T-cell (primary cell): ENCODE measurements around the gene SPAG4. TPM values are rescaled to one million over a fixed set of nuclear protein-coding genes. Genes with fewer than 3 reads are reported as not detected.

Experiments used
- ATAC-seq, 4 experiments: fragments of 200-7000 bp in 3 of 4; fragments of 150-1000 bp in 1 of 4; cut with Tn5 transposase; replicated peaks in 1 of 4; 1 replicate in 3 of 4; 2 replicates in 1 of 4; pipeline ENCODE4 v1.10.0; 2021; ENCODE audit warnings: moderate library complexity in 3 of 4, mild to moderate bottlenecking in 2 of 4, moderate number of reproducible peaks in 1 of 4
- CTCF ChIA-PET, 2 donors: fragments of 300-600 bp; sonication (Branson Sonifier 250); formaldehyde crosslinking; loops; one replicate each; lab custom pipeline; 2022; ENCODE audit warnings: antibody characterized with exemption in 2 of 2; lab: Charles Lee
- POLR2A ChIA-PET, 2 donors: fragments of 300-600 bp; sonication (Branson Sonifier 250); formaldehyde crosslinking; loops; one replicate each; lab custom pipeline; 2022; ENCODE audit warnings: antibody characterized with exemption in 2 of 2; lab: Charles Lee
- DNase-seq, 35 experiments: peaks; one replicate each; pipeline versions ENCODE4 v3.0.0 to v3.0.0-alpha.2; 2013 to 2023
- H3K27ac ChIP-seq: one replicate; pipeline ENCODE4 v1.5.1; 2013; ENCODE audit warnings: low read length
- H3K27me3 ChIP-seq, 2 experiments: replicated peaks in 1 of 2; 1 replicate in 1 of 2; 2 replicates in 1 of 2; pipeline versions ENCODE4 v1.6.1 to v1.7.0; 2013; ENCODE audit warnings: low read length in 1 of 2, mixed read lengths in 1 of 2; ENCODE audit not compliant: control insufficient read depth in 2 of 2, insufficient read depth in 2 of 2; ENCODE audit errors: extremely low read depth in 1 of 2
- H3K36me3 ChIP-seq, 2 donors: 1 replicate in 1 of 2; 2 replicates in 1 of 2; pipeline versions ENCODE4 v1.6.1 to v1.7.0; 2013; ENCODE audit warnings: low read length in 1 of 2; ENCODE audit not compliant: control insufficient read depth in 2 of 2, insufficient read depth in 1 of 2; ENCODE audit errors: extremely low read depth in 1 of 2
- H3K4me1 ChIP-seq, 2 experiments: 1 replicate in 1 of 2; 2 replicates in 1 of 2; pipeline versions ENCODE4 v1.6.1 to v1.7.0; 2013; ENCODE audit warnings: low read length in 2 of 2, mixed read lengths in 1 of 2; ENCODE audit not compliant: insufficient read depth in 2 of 2, control insufficient read depth in 1 of 2; ENCODE audit errors: extremely low read depth in 1 of 2
- H3K4me3 ChIP-seq, 2 donors: 1 replicate in 1 of 2; 2 replicates in 1 of 2; pipeline versions ENCODE4 v1.5.1 to v1.7.0; 2013; ENCODE audit warnings: mild to moderate bottlenecking in 2 of 2, low read length in 1 of 2, moderate library complexity in 1 of 2; ENCODE audit not compliant: control insufficient read depth in 1 of 2; ENCODE audit errors: extremely low read depth in 1 of 2
- H3K9me3 ChIP-seq: 2 replicates; pipeline ENCODE4 v1.7.0; 2013
- H3K27ac Mint-ChIP-seq, 2 donors: one replicate each; pipeline ENCODE4 v1.8.0; 2020 to 2021; ENCODE audit warnings: mild to moderate bottlenecking in 2 of 2, mixed read lengths in 2 of 2
- H3K27me3 Mint-ChIP-seq, 2 donors: one replicate each; pipeline ENCODE4 v1.8.0; 2021 to 2022; ENCODE audit warnings: mixed read lengths in 2 of 2
- H3K36me3 Mint-ChIP-seq: one replicate; pipeline ENCODE4 v1.8.0; 2021; ENCODE audit warnings: mixed read lengths
- H3K4me1 Mint-ChIP-seq, 3 donors: one replicate each; pipeline ENCODE4 v1.8.0; 2020 to 2022; ENCODE audit warnings: mixed read lengths in 3 of 3, mild to moderate bottlenecking in 1 of 3
- H3K4me3 Mint-ChIP-seq, 3 donors: one replicate each; pipeline ENCODE4 v1.8.0; 2020 to 2022; ENCODE audit warnings: mild to moderate bottlenecking in 3 of 3, mixed read lengths in 3 of 3, moderate library complexity in 3 of 3
- H3K9me3 Mint-ChIP-seq, 3 donors: one replicate each; pipeline ENCODE4 v1.8.0; 2020 to 2022; ENCODE audit warnings: mixed read lengths in 3 of 3
- WGBS: methylation state at CpG from one replicate; pipeline ENCODE4 v1.1.5; 2013; ENCODE audit warnings: missing lambda C conversion rate; ENCODE audit not compliant: insufficient coverage; 5-methylcytosine and 5-hydroxymethylcytosine counted together
- total RNA-seq, 35 experiments: library from RNA in 6 of 35; stranded (reverse) in 6 of 35; fragments of 120-200 nt in 1 of 35; gene quantifications; one replicate each; pipeline versions ENCODE4 v1.2.1 to v1.2.4 and lab custom pipeline; 2013 to 2026

Gene SPAG4
- total RNA-seq, 5 donors from 2014 or later (not counting 1 experiment from before 2014, with no cell fraction given), result 0.76 to 26.4 (median 1.2) TPM

DNA sequence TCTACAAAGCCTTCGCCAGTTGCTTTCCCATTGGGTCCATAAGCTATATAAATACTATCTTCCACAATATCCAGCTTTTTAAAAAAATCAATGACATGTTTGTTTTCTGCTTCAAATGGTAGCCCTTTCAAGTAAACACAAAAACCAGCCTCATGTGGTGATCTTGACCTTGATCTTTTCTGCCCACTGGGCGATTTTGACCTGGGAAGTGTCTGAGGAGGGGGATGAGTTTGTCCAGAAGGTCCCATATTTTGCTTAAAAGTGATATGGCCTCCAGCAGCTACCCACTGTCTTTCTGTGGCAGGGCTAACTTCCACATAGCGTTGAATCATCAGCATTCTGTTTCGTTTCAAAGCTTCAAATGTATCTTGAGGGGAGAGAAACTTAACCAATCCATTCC, 38.3 kb downstream of the SPAG4 start:
- H3K9me3 Mint-ChIP-seq, result no peaks in the 10 kb centered on the region
- POLR2A ChIA-PET, result interaction anchor here in 1 of 2 donors (0.6 kb wide), 1 partner anchor 26 kb away, joined by 5 read pairs; no protein-coding TSS in a partner anchor

DNA sequence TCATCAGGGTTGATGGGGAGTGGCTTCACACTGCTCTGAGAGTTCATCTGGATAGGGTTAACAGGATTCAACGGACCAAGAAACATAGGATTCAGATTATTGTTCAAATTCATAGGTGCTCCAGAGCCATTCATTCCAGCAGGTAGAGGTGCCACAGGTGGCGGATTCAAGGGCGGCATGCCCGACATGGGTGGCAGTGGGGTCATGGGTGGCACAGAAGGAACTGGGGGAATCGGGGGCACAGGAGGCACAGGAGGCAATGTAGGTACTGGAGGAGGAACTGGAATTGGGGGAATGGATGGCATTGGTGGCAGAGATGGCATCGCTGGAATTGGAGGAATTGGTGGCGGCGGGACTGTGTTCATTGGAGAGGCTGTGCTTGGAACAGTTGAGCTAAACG, 38.8 kb downstream of the SPAG4 start:
- Histone ChIP-seq H3K9me3 (no peaks in the 10 kb centered on the region), H3K4me3 (no peak overlapping the region), H3K27me3 (no peaks in the 10 kb centered on the region), H3K36me3 (peaks cover 9 to 53% of the 10 kb centered on the region in 2 donors), H3K27ac (no peak overlapping the region), H3K4me1 (peaks cover 15 to 35% of the 10 kb centered on the region in 2 experiments)
- H3K27me3 Mint-ChIP-seq, result no peaks in the 10 kb centered on the region
- 96% methylated on average over 9 of the region's 9 CpGs for WGBS
- DNase-seq (no peak), ATAC-seq (no peak)
- no peak overlapping the region for H3K27ac Mint-ChIP-seq
- peaks cover 49 to 57% (median 56%) of the 10 kb centered on the region in 3 donors for H3K4me1 Mint-ChIP-seq
- H3K36me3 Mint-ChIP-seq, result peaks cover 18% of the 10 kb centered on the region
- ChIA-PET POLR2A (no interaction called here), CTCF (interaction anchor here in 1 of 2 donors (2.4 kb wide), 1 partner anchor 35 kb away, joined by 7 read pairs; no protein-coding TSS in a partner anchor)
- no peaks in the 10 kb centered on the region for H3K9me3 Mint-ChIP-seq
- no peak overlapping the region for H3K4me3 Mint-ChIP-seq

More for the DNA sequence above, 38.3 kb downstream of the SPAG4 start:
- H3K36me3 Mint-ChIP-seq, result peaks cover 18% of the 10 kb centered on the region
- peaks cover 46 to 57% (median 56%) of the 10 kb centered on the region in 3 donors for H3K4me1 Mint-ChIP-seq
- Histone ChIP-seq H3K4me3 (no peak overlapping the region), H3K36me3 (peaks cover 9 to 53% of the 10 kb centered on the region in 2 donors), H3K4me1 (peaks cover 10 to 35% of the 10 kb centered on the region in 2 experiments), H3K27me3 (no peaks in the 10 kb centered on the region), H3K9me3 (no peaks in the 10 kb centered on the region), H3K27ac (no peak overlapping the region)
- no peak for DNase-seq
- no peak for ATAC-seq
- no peak overlapping the region for H3K27ac Mint-ChIP-seq
- 100% methylated on average over 1 of the region's 4 CpGs for WGBS
- H3K4me3 Mint-ChIP-seq, result no peak overlapping the region
- CTCF ChIA-PET, result interaction anchor here in 1 of 2 donors (2.4 kb wide), 1 partner anchor 35 kb away, joined by 7 read pairs; no protein-coding TSS in a partner anchor
- H3K27me3 Mint-ChIP-seq, result no peaks in the 10 kb centered on the region

DNA sequence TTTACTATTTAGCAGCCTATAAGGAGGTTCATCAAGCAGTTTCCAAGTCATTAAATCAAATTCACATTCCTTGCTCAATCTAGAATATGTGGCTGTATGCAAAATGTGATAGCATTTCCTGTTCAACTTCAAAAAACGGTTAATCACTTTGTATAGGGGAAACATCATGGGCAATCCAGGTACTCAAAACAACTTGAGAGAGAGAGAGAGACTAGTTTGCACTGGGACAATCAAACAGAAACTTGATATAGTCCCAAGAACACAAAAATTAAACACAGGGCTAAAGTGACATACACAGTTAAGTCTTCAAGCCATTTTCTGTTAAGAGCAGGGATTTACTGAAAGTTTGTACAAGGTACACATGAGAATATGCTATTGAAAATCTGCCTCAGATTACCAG, 41.6 kb downstream of the SPAG4 start:
- Mint-ChIP-seq H3K27ac (peak overlapping the region; percentile 20 to 24), H3K4me3 (peak overlapping the region; percentile 14 to 93 (median 56)), H3K27me3 (no peaks in the 10 kb centered on the region), H3K9me3 (no peaks in the 10 kb centered on the region), H3K4me1 (peaks cover 56 to 60% (median 59%) of the 10 kb centered on the region in 3 donors), H3K36me3 (peaks cover 6% of the 10 kb centered on the region)
- POLR2A ChIA-PET, result interaction anchor here (0.5 to 0.7 kb wide), 4 partner anchors 8 to 153 kb away, joined by 3 read pairs; partner anchors contain the start of gene RBM39 (in 1 of the 2)
- Histone ChIP-seq H3K4me1 (peaks cover 40 to 45% of the 10 kb centered on the region in 2 experiments), H3K27me3 (no peaks in the 10 kb centered on the region), H3K4me3 (no peak overlapping the region), H3K27ac (peak overlapping the region; percentile 31), H3K9me3 (no peaks in the 10 kb centered on the region), H3K36me3 (peaks cover 9 to 38% of the 10 kb centered on the region in 2 donors)
- WGBS, result 0% methylated on average over 1 of the region's 1 CpG
- DNase-seq, result peak in 1 of 35 experiments; percentile 23
- peak in 1 of 4 experiments; percentile 45 for ATAC-seq
- CTCF ChIA-PET, result no interaction called here

DNA sequence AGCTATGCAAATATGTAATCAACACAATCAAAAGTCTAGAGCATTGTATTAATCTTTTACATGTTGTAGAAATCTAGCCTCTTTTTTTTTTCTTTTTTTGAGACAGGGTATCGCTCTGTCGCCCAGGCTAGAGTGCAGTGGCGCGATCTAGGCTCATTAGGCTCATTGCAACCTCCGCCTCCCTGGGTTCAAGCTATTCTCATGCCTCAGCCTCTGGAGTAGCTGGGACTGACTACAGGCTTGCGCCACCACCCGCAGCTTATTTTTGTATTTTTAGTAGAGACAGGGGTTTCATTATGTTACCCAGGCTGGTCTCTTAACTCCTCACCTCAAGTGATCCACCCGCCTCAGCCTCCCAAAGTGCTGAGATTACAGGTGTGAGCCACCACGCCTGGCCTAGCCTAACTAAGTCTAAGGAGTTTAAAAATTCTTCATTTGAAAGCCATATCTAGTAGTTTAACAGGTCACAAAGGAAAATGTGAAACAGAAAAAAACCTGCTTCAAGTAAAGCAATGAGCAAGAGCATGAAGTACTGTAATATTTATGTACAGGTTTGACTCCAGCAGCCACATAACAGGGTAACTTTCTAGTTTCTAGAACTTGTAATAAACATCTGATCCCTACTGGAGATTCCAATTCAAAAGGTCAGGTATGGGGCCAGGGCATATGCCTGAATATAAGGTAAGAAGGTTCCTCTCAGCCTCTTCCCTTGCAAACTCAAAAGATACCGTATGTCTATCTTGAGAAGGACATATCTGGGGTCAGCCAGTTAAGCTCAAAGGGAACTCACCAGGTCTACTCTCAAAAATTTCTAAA, 44.7 kb downstream of the SPAG4 start:
- Histone ChIP-seq H3K27ac (peak overlapping the region; percentile 100), H3K4me1 (peaks cover 48 to 52% of the 10 kb centered on the region in 2 experiments), H3K27me3 (no peaks in the 10 kb centered on the region), H3K4me3 (no peak overlapping the region), H3K9me3 (no peaks in the 10 kb centered on the region), H3K36me3 (peaks cover 0 to 8% of the 10 kb centered on the region in 2 donors)
- Mint-ChIP-seq H3K27ac (peak overlapping the region; percentile 99), H3K4me1 (peaks cover 76 to 80% (median 79%) of the 10 kb centered on the region in 3 donors), H3K27me3 (no peaks in the 10 kb centered on the region), H3K4me3 (peak overlapping the region; percentile 92 to 95 (median 93)), H3K9me3 (no peaks in the 10 kb centered on the region), H3K36me3 (peaks cover 4% of the 10 kb centered on the region)
- CTCF ChIA-PET, result interaction anchor here in 1 of 2 donors (1.2 kb wide), 1 partner anchor 45 kb away, joined by 4 read pairs; the partner anchor contains the start of gene SPAG4
- no peak for DNase-seq
- no peak for ATAC-seq
- POLR2A ChIA-PET, result interaction anchor here in 1 of 2 donors (0.5 to 0.8 kb wide), 4 partner anchors 8 to 134 kb away, joined by 4 to 11 read pairs (median 5); no protein-coding TSS in a partner anchor
- WGBS, result 80% methylated on average over 2 of the region's 10 CpGs

DNA sequence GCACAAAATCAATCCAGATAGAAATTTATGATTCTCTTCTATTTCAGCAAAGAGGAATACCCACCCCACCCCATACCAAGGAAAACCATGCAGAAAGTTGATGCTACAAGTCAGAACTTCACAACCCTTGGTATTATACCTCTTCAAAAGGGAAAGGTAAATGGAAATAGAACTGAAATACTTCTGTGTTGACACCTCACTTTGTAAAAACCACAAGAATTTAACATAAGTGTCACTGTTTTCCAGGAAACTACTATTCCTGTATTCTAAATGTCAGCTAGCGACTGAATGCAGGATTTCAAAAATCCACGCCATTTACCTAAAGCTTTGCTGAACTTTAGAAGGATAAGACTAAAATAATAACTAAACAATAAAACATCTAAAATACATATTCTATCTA, 45.4 kb downstream of the SPAG4 start:
- no peak overlapping the region for H3K4me3 ChIP-seq
- ChIA-PET CTCF (interaction anchor here in 1 of 2 donors (0.6 to 1.2 kb wide), 2 partner anchors 41 to 45 kb away, joined by 3 to 4 read pairs; partner anchors contain the start of gene SPAG4), POLR2A (interaction anchor here in 1 of 2 donors (0.6 kb wide), 1 partner anchor 56 kb away, joined by 6 read pairs; no protein-coding TSS in a partner anchor)
- ATAC-seq (no peak), DNase-seq (peak in 1 of 35 experiments; percentile 28)
- H3K9me3 ChIP-seq, result no peaks in the 10 kb centered on the region
- peak overlapping the region; percentile 99 for H3K27ac Mint-ChIP-seq
- no CpG with 5 or more reads among the region's 2 CpGs for WGBS
- H3K4me1 Mint-ChIP-seq, result peaks cover 76 to 78% (median 77%) of the 10 kb centered on the region in 3 donors
- H3K27me3 Mint-ChIP-seq, result no peaks in the 10 kb centered on the region
- H3K27ac ChIP-seq, result peak overlapping the region; percentile 100
- no peaks in the 10 kb centered on the region for H3K27me3 ChIP-seq
- H3K9me3 Mint-ChIP-seq, result no peaks in the 10 kb centered on the region
- H3K36me3 ChIP-seq, result peaks cover 0 to 6% of the 10 kb centered on the region in 2 donors
- peaks cover 48 to 52% of the 10 kb centered on the region in 2 experiments for H3K4me1 ChIP-seq
- H3K36me3 Mint-ChIP-seq, result peaks cover 4% of the 10 kb centered on the region
- peak overlapping the region; percentile 92 to 95 (median 93) for H3K4me3 Mint-ChIP-seq

DNA sequence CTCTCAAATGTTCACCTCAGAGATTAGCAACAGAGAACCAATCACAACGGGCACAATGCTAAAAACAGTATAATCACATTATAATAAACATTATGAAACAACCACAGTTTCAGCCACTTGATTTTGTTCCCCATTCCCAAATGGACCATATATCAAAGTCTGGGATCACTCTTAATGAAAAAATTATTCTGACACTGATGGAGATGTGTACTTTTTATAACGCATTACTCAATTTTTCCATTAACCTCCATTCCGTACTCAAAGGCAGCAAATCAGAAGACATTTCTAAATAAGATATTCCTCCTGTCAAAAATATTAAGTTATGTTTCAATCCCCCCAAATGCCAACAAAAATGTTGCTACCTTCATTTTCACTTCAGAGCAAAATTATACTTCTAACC, 46.3 kb downstream of the SPAG4 start:
- DNase-seq (no peak), ATAC-seq (no peak)
- POLR2A ChIA-PET, result no interaction called here
- Histone ChIP-seq H3K27ac (peak overlapping the region; percentile 100), H3K4me1 (peaks cover 43 to 52% of the 10 kb centered on the region in 2 experiments), H3K36me3 (no peaks in the 10 kb centered on the region), H3K9me3 (no peaks in the 10 kb centered on the region), H3K4me3 (no peak overlapping the region), H3K27me3 (no peaks in the 10 kb centered on the region)
- peak overlapping the region; percentile 99 for H3K27ac Mint-ChIP-seq
- H3K4me1 Mint-ChIP-seq, result peaks cover 70 to 75% (median 73%) of the 10 kb centered on the region in 3 donors
- H3K9me3 Mint-ChIP-seq, result no peaks in the 10 kb centered on the region
- CTCF ChIA-PET, result interaction anchor here in 1 of 2 donors (0.6 to 1.2 kb wide), 2 partner anchors 42 to 46 kb away, joined by 3 to 4 read pairs; partner anchors contain the start of gene SPAG4
- peak overlapping the region; percentile 92 to 95 (median 93) for H3K4me3 Mint-ChIP-seq
- no peaks in the 10 kb centered on the region for H3K27me3 Mint-ChIP-seq
- 31% methylated on average over 2 of the region's 3 CpGs for WGBS
- H3K36me3 Mint-ChIP-seq, result peaks cover 4% of the 10 kb centered on the region
